ENCODE data around the gene HDAC10.
"Not testable (repeated sequence)": the region's sequence is repeated elsewhere in the genome, so short reads cannot be mapped to it uniquely, and the experiment has no call there.

Gene HDAC10

GRCh38 chr22:50215297-50216054, 35.6 kb downstream of the HDAC10 start:
- no peak for DNase-seq

- no peak for DNase-seq
These were observed 37.8 kb downstream of the HDAC10 start for GRCh38 chr22:50213263-50213662.

- no peak for DNase-seq
These were observed 39.9 kb downstream of the HDAC10 start for GRCh38 chr22:50211147-50211546.

- no peak for DNase-seq
These were observed 40.5 kb downstream of the HDAC10 start for GRCh38 chr22:50210378-50211139.

- DNase-seq, result peak; percentile 69
These were observed 41.2 kb downstream of the HDAC10 start for GRCh38 chr22:50209893-50210292.

GRCh38 chr22:50208939-50209892, 41.8 kb downstream of the HDAC10 start:
- peak; percentile 30 for DNase-seq

GRCh38 chr22:50208430-50208938, 42.6 kb downstream of the HDAC10 start:
- DNase-seq, result no peak

GRCh38 chr22:50207383-50208140, 43.5 kb downstream of the HDAC10 start:
- DNase-seq, result no peak

- DNase-seq, result no peak
These were observed 44.5 kb downstream of the HDAC10 start for GRCh38 chr22:50206599-50206998.

- DNase-seq, result no peak
These were observed 45.1 kb downstream of the HDAC10 start for GRCh38 chr22:50205781-50206569.

GRCh38 chr22:50204998-50205397, 46.1 kb downstream of the HDAC10 start:
- not testable (repeated sequence) for DNase-seq

GRCh38 chr22:50204571-50204970, 46.5 kb downstream of the HDAC10 start:
- no peak for DNase-seq

- DNase-seq, result no peak
These were observed 47.8 kb downstream of the HDAC10 start for GRCh38 chr22:50203288-50203687.

- DNase-seq, result no peak
These were observed 48.9 kb downstream of the HDAC10 start for GRCh38 chr22:50202130-50202666.

- DNase-seq, result no peak
These were observed 49.6 kb downstream of the HDAC10 start for GRCh38 chr22:50201191-50202129.

- peak; percentile 92 for DNase-seq
These were observed 50.4 kb downstream of the HDAC10 start, which contains the start of gene SELENOO for GRCh38 chr22:50200461-50201190. TSS of gene SELENOO (plus strand) at chr22:50201011. CDS start at chr22:50201037, 26 bp downstream.

GRCh38 chr22:50199829-50200460, 51.1 kb downstream of the HDAC10 start:
- DNase-seq, result no peak

- DNase-seq, result no peak
These were observed 51.8 kb downstream of the HDAC10 start for GRCh38 chr22:50199251-50199721.
